Measurements from ENCODE around the gene CR1L. TPM values are rescaled to one million over a fixed set of nuclear protein-coding genes. Genes with fewer than 3 reads are reported as not detected.

The CR1L gene
- total and polyA plus RNA-seq, 9 of the 15 experiments (the other 6 are each of a cell fraction or from before 2014, with no cell fraction given): 10.1 to 74.8 (median 34.3) TPM

DNA sequence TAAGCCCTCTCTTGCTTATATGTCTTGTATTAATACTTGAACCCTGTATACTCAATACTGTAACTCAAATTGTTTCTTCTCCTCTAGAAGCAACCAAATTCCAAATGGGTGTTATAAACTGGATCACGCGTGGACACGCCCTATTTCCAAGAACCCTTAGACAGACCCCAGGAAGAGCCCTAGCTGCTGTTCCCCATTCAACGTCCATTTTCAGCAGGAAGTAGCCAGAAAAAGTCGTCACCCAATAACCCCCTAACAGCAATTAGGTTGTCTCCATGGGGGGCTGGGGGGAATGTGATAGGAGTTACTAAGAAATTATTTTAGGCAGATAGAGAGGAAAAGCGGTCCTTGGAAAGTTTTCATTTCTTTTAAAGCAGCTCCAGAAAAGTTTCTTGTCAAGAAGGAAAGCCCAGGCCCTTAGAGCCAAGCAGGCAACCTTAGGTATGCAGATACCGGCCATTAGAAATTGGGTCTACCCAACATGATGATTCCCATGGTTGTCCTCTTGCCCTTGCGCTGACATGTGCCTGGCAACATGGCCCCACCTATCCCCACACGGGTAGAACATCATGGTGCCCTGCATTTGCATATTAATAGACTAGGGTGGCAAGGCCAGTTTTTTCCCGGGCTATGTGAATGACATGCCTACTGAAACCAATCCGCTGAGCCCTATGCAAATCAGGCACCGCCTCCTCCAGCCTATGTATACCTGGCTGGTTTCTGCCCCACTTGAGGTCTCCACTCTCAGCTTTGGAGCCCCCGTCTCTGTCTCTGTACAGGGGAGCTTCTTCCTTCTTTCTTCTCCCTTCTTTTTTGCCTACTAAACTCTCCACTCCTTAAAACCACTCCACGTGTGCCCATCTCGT, 102.9 kb downstream of the CR1L start (continued):
- TF ChIP-seq TFAP4 (CRISPR knock-in tag; IDR thresholded peaks at IDR 0.05; ENCODE audit: borderline replicate concordance) (no peak), ZNF561 (CRISPR knock-in tag; conservative IDR thresholded peaks at IDR 0.05) (no peak), ZNF12 (CRISPR knock-in tag; IDR thresholded peaks at IDR 0.05) (no peak), GTF2F1 (IDR thresholded peaks at IDR 0.05; ENCODE audit: low read depth, low read length) (no peak), HSF4 (CRISPR knock-in tag; IDR thresholded peaks at IDR 0.05; ENCODE audit: borderline replicate concordance) (0 out of 2 replicates have a peak, but pooled peaks have one; percentile 16), HNRNPH1 (optimal IDR thresholded peaks at IDR 0.05; ENCODE audit: low read depth, low read length) (no peak), ZMIZ1 (IDR thresholded peaks at IDR 0.05; ENCODE audit: low read depth in 2 of 2, low read length in 2 of 2) (no peak), DPF2 (IDR thresholded peaks at IDR 0.05) (peak; percentile 50), MEF2A (IDR thresholded peaks at IDR 0.05; ENCODE audit: control insufficient read depth, low read depth, low read length) (no peak), CBX5 (IDR thresholded peaks at IDR 0.05; ENCODE audit: borderline replicate concordance, low read depth) (no peak), ZFP30 (CRISPR knock-in tag; IDR thresholded peaks at IDR 0.05; ENCODE audit: borderline replicate concordance) (no peak), CHD1 (IDR thresholded peaks at IDR 0.05; ENCODE audit: low read length) (no peak), ZNF311 (CRISPR knock-in tag; IDR thresholded peaks at IDR 0.05) (peak; percentile 68; the same call in 1 of the 2 replicates), KAT8 (IDR thresholded peaks at IDR 0.05; ENCODE audit: low read depth) (no peak)
- TF ChIP-seq, protein P1, sequence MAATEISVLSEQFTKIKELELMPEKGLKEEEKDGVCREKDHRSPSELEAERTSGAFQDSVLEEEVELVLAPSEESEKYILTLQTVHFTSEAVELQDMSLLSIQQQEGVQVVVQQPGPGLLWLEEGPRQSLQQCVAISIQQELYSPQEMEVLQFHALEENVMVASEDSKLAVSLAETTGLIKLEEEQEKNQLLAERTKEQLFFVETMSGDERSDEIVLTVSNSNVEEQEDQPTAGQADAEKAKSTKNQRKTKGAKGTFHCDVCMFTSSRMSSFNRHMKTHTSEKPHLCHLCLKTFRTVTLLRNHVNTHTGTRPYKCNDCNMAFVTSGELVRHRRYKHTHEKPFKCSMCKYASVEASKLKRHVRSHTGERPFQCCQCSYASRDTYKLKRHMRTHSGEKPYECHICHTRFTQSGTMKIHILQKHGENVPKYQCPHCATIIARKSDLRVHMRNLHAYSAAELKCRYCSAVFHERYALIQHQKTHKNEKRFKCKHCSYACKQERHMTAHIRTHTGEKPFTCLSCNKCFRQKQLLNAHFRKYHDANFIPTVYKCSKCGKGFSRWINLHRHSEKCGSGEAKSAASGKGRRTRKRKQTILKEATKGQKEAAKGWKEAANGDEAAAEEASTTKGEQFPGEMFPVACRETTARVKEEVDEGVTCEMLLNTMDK (IDR thresholded peaks at IDR 0.05; ENCODE audit: borderline replicate concordance, insufficient read depth, low read depth, low read length, poor library complexity, severe bottlenecking): no peak
- TF ChIP-seq, protein P2, sequence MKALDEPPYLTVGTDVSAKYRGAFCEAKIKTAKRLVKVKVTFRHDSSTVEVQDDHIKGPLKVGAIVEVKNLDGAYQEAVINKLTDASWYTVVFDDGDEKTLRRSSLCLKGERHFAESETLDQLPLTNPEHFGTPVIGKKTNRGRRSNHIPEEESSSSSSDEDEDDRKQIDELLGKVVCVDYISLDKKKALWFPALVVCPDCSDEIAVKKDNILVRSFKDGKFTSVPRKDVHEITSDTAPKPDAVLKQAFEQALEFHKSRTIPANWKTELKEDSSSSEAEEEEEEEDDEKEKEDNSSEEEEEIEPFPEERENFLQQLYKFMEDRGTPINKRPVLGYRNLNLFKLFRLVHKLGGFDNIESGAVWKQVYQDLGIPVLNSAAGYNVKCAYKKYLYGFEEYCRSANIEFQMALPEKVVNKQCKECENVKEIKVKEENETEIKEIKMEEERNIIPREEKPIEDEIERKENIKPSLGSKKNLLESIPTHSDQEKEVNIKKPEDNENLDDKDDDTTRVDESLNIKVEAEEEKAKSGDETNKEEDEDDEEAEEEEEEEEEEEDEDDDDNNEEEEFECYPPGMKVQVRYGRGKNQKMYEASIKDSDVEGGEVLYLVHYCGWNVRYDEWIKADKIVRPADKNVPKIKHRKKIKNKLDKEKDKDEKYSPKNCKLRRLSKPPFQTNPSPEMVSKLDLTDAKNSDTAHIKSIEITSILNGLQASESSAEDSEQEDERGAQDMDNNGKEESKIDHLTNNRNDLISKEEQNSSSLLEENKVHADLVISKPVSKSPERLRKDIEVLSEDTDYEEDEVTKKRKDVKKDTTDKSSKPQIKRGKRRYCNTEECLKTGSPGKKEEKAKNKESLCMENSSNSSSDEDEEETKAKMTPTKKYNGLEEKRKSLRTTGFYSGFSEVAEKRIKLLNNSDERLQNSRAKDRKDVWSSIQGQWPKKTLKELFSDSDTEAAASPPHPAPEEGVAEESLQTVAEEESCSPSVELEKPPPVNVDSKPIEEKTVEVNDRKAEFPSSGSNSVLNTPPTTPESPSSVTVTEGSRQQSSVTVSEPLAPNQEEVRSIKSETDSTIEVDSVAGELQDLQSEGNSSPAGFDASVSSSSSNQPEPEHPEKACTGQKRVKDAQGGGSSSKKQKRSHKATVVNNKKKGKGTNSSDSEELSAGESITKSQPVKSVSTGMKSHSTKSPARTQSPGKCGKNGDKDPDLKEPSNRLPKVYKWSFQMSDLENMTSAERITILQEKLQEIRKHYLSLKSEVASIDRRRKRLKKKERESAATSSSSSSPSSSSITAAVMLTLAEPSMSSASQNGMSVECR (CRISPR knock-in tag; IDR thresholded peaks at IDR 0.05): no peak

All from K562 (cell line).